Thoracic aorta (tissue), 2 donors: Measurements from ENCODE around the gene EXOC7. TPM values are rescaled to one million over a fixed set of nuclear protein-coding genes. Genes with fewer than 3 reads are reported as not detected.
"Not testable (repeated sequence)": the region's sequence is repeated elsewhere in the genome, so short reads cannot be mapped to it uniquely, and the experiment has no call there.

Experiments
- ATAC-seq: fragments of 150-250 bp; one replicate; pipeline ENCODE4 v1.8.0; 2017; ENCODE audit warnings: low read depth; ENCODE audit not compliant: insufficient number of reproducible peaks, low FRiP score
- DNase-seq: peaks from one replicate; pipeline ENCODE4 v3.0.0-alpha.2; 2020; ENCODE audit warnings: low spot score
- H3K27ac ChIP-seq, 2 donors: fragments of 200-600 bp; sonication (generic); 1 replicate in 1 of 2; 2 replicates in 1 of 2; pipeline ENCODE4 v1.5.1; 2016; ENCODE audit warnings: mild to moderate bottlenecking in 2 of 2, moderate library complexity in 2 of 2
- H3K27me3 ChIP-seq: fragments of 200-600 bp; sonication (generic); replicated peaks from 2 replicates; pipeline ENCODE4 v1.6.0; 2016; ENCODE audit warnings: mild to moderate bottlenecking; ENCODE audit not compliant: insufficient read depth
- H3K36me3 ChIP-seq: fragments of 200-600 bp; sonication (generic); one replicate; pipeline ENCODE4 v1.5.1; 2016
- H3K4me1 ChIP-seq, 2 donors: fragments of 200-600 bp; sonication (generic); 1 replicate in 1 of 2; 2 replicates in 1 of 2; pipeline versions ENCODE4 v1.5.1 to v1.6.0; 2016; ENCODE audit warnings: low read depth in 2 of 2, mild to moderate bottlenecking in 1 of 2; ENCODE audit not compliant: control insufficient read depth in 1 of 2
- H3K4me3 ChIP-seq: fragments of 200-600 bp; sonication (generic); 2 replicates; pipeline ENCODE4 v1.5.1; 2016; ENCODE audit warnings: mild to moderate bottlenecking
- H3K9me3 ChIP-seq: fragments of 200-600 bp; sonication (generic); 2 replicates; pipeline ENCODE4 v1.5.1; 2016
- CTCF ChIP-seq: fragments of 200-600 bp; sonication (generic); IDR thresholded peaks from one replicate; pipeline ENCODE4 v1.5.1; 2019; ENCODE audit warnings: antibody characterized with exemption
- total RNA-seq, 2 donors: library from RNA; depleted of rRNA; stranded (reverse); fragments of >200 nt; gene quantifications; one replicate each; pipeline versions ENCODE4 v1.1.0 to v1.2.3, GENCODE V29; 2016

Gene EXOC7
- total RNA-seq, 2 donors from 2014 or later = 79.7 to 94.0 TPM

GRCh38 chr17:76048025-76048605, 55.5 kb downstream of the EXOC7 start:
- no peak for TF ChIP-seq CTCF
- DNase-seq (no peak), ATAC-seq (no peak)
- H3K27ac ChIP-seq = no peak overlapping the region
- H3K36me3 ChIP-seq = peaks cover 77% of the 10 kb centered on the region
- no peaks in the 10 kb centered on the region for H3K4me1 ChIP-seq
- H3K9me3 ChIP-seq = no peaks in the 10 kb centered on the region
- no peak overlapping the region for H3K4me3 ChIP-seq
- no peaks in the 10 kb centered on the region for H3K27me3 ChIP-seq

GRCh38 chr17:76046064-76046463, 57.5 kb downstream of the EXOC7 start:
- no peaks in the 10 kb centered on the region for H3K4me1 ChIP-seq
- no peaks in the 10 kb centered on the region for H3K9me3 ChIP-seq
- H3K4me3 ChIP-seq = no peak overlapping the region
- ATAC-seq (no peak), DNase-seq (no peak)
- H3K27me3 ChIP-seq = no peaks in the 10 kb centered on the region
- H3K27ac ChIP-seq = no peak overlapping the region
- TF ChIP-seq CTCF = no peak
- peaks cover 89% of the 10 kb centered on the region for H3K36me3 ChIP-seq

- H3K4me3 ChIP-seq, H3K9me3 ChIP-seq, ATAC-seq, H3K27ac ChIP-seq, H3K27me3 ChIP-seq, DNase-seq, H3K4me1 ChIP-seq: not testable (repeated sequence)
- H3K36me3 ChIP-seq = peaks cover 93% of the 10 kb centered on the region
These were observed 59.0 kb downstream of the EXOC7 start for GRCh38 chr17:76044475-76045007.

- not testable (repeated sequence) for H3K27me3 ChIP-seq, H3K4me3 ChIP-seq, DNase-seq, ATAC-seq, H3K9me3 ChIP-seq, H3K27ac ChIP-seq, H3K4me1 ChIP-seq
- peaks cover 91% of the 10 kb centered on the region for H3K36me3 ChIP-seq
These were observed 60.7 kb downstream of the EXOC7 start for GRCh38 chr17:76042868-76043267.

GRCh38 chr17:76040376-76040775, 63.2 kb downstream of the EXOC7 start:
- no peak for DNase-seq
- no peaks in the 10 kb centered on the region for H3K27me3 ChIP-seq
- no peak for TF ChIP-seq CTCF
- H3K9me3 ChIP-seq = no peaks in the 10 kb centered on the region
- no peak for ATAC-seq
- H3K4me3 ChIP-seq = no peak overlapping the region
- H3K4me1 ChIP-seq = no peaks in the 10 kb centered on the region
- H3K27ac ChIP-seq = no peak overlapping the region
- peaks cover 68% of the 10 kb centered on the region for H3K36me3 ChIP-seq

GRCh38 chr17:76039121-76039520, 64.5 kb downstream of the EXOC7 start:
- TF ChIP-seq CTCF = no peak
- H3K27me3 ChIP-seq = no peaks in the 10 kb centered on the region
- peaks cover 56% of the 10 kb centered on the region for H3K36me3 ChIP-seq
- no peak overlapping the region for H3K27ac ChIP-seq
- ATAC-seq = no peak
- no peak overlapping the region for H3K4me3 ChIP-seq
- no peaks in the 10 kb centered on the region for H3K4me1 ChIP-seq
- DNase-seq = no peak
- no peaks in the 10 kb centered on the region for H3K9me3 ChIP-seq
